GM10248 (cell line): Measurements from ENCODE around the gene CNTNAP2.

ENCODE experiments used
- CTCF ChIA-PET: fragments of 300-600 bp; sonication (Branson Sonifier 250); formaldehyde crosslinking; extraction: SDS; loops from one replicate; lab custom pipeline; 2021; ENCODE audit warnings: antibody characterized with exemption; lab: Yijun Ruan, JAX
- POLR2A ChIA-PET: fragments of 350-650 bp; sonication (Branson Sonifier 250); formaldehyde crosslinking; extraction: SDS; loops from one replicate; lab custom pipeline; 2020; ENCODE audit warnings: antibody characterized with exemption; lab: Yijun Ruan, JAX
- DNase-seq: peaks from one replicate; pipeline ENCODE4 v3.0.0; 2012; ENCODE audit errors: extremely low spot score
- TF ChIP-seq, protein P1 (sequence below): IDR thresholded peaks from 2 replicates; pipeline ENCODE4 v1.5.1; 2012; ENCODE audit warnings: mild to moderate bottlenecking, low read depth; ENCODE audit errors: extremely low read depth, missing control alignments, control extremely low read depth

CNTNAP2 gene

DNA sequence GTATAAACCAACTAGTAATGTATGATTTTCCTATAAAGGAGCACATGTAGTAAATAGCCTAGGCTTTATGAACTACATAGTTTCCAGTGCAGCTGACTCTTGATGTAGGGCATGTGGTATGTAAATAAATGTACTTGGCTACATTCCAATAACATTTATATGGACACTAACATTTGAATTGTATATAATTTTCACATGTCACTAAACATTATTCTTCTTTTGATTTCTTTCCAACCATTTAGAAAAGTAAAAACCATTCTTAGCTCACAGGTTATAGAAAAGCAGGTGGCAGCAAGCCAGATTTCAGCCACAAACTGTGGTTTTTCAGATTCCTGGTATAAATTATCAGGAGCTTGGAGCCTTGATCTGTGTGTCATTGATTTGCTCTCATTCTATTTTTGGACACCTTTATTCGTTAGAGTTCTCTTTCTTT lies 1182.0 kb downstream of the CNTNAP2 start:
- ChIA-PET CTCF (interaction anchor here (1.5 kb wide), 1 partner anchor 115 kb away, joined by 4 read pairs; no protein-coding TSS in a partner anchor), POLR2A (no interaction called here)
- no peak for DNase-seq
- TF ChIP-seq, protein P1, sequence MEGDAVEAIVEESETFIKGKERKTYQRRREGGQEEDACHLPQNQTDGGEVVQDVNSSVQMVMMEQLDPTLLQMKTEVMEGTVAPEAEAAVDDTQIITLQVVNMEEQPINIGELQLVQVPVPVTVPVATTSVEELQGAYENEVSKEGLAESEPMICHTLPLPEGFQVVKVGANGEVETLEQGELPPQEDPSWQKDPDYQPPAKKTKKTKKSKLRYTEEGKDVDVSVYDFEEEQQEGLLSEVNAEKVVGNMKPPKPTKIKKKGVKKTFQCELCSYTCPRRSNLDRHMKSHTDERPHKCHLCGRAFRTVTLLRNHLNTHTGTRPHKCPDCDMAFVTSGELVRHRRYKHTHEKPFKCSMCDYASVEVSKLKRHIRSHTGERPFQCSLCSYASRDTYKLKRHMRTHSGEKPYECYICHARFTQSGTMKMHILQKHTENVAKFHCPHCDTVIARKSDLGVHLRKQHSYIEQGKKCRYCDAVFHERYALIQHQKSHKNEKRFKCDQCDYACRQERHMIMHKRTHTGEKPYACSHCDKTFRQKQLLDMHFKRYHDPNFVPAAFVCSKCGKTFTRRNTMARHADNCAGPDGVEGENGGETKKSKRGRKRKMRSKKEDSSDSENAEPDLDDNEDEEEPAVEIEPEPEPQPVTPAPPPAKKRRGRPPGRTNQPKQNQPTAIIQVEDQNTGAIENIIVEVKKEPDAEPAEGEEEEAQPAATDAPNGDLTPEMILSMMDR = no peak

DNA sequence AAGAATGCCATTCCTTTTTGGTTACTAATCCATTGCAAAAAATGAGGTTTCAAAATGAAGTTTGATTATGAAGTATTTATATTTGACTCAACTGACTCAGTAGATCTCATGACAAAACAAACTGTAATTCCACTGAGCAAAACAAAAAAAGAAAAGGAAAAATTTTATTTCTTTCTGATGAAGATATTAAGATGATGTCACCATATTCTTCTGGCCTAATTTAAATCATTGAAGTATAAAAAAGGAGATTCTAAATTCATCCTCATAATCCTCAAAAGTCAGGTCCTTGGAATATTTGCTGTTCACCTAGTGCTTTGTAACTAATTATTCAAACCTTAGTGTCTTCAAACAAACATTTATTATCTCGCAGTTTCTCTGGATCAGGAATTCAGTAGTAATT lies 1183.7 kb downstream of the CNTNAP2 start:
- TF ChIP-seq, protein P1 = no peak
- ChIA-PET POLR2A (no interaction called here), CTCF (interaction anchor here (1.4 kb wide), 1 partner anchor 10 kb away, joined by 3 read pairs; no protein-coding TSS in a partner anchor)
- no peak for DNase-seq

DNA sequence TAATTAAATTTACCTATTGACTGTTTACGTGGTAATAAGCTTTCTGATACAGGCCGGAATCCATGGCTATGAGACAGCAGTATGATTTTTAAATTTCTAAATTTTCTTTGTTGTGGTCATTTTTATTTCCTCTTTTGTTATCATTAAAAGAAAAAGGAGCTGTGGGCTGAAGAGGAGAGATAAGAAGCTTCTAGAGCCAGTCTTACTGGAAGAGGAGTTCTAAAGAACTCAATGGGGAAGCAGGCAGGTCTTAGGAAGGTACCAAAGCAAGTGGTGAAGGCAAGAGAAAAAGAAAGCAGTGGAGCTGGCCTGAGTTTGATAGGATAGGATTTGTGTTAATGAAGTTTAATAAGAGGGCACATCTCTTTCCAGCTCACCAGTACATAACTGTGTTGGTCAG lies 1187.8 kb downstream of the CNTNAP2 start:
- CTCF ChIA-PET = no interaction called here
- TF ChIP-seq, protein P1 = no peak
- POLR2A ChIA-PET = no interaction called here
- no peak for DNase-seq

DNA sequence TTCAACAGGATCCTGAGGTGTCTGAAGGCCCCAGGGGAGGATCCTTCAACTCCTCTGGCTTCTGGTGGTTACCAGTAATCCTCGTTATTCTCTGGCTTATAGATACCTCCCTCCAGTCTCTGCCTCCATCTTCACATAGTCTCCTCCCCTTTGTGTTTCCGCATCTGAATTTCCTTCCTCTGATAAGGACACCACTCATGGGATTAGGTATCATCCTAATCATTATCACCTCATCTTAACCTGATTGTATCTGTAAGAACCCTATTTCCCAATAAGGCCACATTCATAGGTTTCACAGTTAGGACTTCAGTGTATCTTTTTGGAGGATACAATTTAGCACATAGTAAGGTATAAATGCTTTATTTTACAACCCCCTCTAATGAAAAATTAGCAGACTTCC lies 1189.2 kb downstream of the CNTNAP2 start:
- ChIA-PET POLR2A (no interaction called here), CTCF (no interaction called here)
- no peak for DNase-seq
- TF ChIP-seq, protein P1 = no peak

DNA sequence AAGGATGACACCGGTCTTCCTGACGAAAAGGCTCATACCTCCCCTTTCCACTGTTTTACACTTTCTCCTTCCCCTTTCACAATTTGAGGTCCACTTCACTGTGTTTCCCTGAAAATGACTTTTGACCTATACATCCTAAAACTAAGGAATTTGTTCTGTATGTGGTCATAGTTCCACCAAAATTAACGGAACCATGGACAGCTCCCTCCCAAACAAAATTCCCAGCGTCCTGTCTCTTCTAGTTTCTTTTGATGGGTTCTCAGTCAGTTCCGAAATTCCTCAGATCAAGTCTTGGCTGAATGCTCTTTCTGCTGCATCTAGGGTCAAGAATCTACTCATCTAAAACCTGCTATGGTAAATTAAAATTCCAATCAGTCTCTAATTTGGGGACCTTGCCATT lies 1191.9 kb downstream of the CNTNAP2 start:
- CTCF ChIA-PET = no interaction called here
- DNase-seq = no peak

DNA sequence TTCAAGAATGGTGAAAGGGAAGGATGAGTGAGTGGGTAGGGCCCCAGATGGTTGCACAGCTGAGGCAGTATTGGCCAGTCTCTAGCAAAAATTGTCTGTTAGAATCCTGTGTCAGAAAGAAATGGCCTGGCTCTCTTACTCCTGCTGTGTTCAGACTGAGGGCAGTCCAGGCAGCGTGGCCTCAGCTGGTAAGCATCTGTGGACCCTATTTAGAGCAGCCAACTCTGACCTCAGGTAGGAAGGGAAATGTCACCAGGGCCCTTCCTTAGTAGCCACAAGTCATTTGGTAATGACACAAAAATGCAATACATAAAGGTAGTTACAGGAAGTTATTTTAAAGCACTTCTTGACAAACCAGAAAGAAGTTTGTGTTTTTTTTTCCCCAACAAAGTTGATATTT lies 1194.7 kb downstream of the CNTNAP2 start:
- TF ChIP-seq, protein P1 = no peak
- ChIA-PET CTCF (no interaction called here), POLR2A (no interaction called here)
- DNase-seq = no peak

More for the DNA sequence above, 1191.9 kb downstream of the CNTNAP2 start:
- TF ChIP-seq, protein P1 = no peak
- POLR2A ChIA-PET = no interaction called here
